HCT116 (cell line): ENCODE results near the gene SLC22A23. TPM values are rescaled to one million over a fixed set of nuclear protein-coding genes. Genes with fewer than 3 reads are reported as not detected.

Experiments
- ATAC-seq: fragments of 200-7000 bp; cut with Tn5 transposase; 2 replicates; pipeline ENCODE4 v1.9.1; 2020; ENCODE audit warnings: mild to moderate bottlenecking, moderate library complexity
- BruUV-seq: library from RNA; stranded (reverse); fragments of 400-500 nt; replicated peaks from 2 replicates; lab custom pipeline; 2021; lab: Mats Ljungman, UMichigan
- CTCF ChIA-PET: fragments of 300-600 bp; sonication (Branson Sonifier 250); formaldehyde crosslinking; loops from one replicate; lab custom pipeline; 2021; ENCODE audit warnings: antibody characterized with exemption; lab: Charles Lee
- POLR2A ChIA-PET: fragments of 300-600, 350-600 bp; sonication (Branson Sonifier 250); formaldehyde crosslinking; loops from one replicate; lab custom pipeline; 2021; ENCODE audit warnings: antibody characterized with exemption; lab: Charles Lee
- RAD21 ChIA-PET, 2 experiments: fragments of 300-600 bp; sonication (Branson Sonifier 250); formaldehyde crosslinking; loops; one replicate each; lab custom pipeline; 2023; ENCODE audit warnings: low total read pairs in 2 of 2; ENCODE audit not compliant: uncharacterized antibody in 2 of 2, unreplicated experiment in 2 of 2, low non-redundant PET in 1 of 2; lab: Charles Lee
- DNase-seq: peaks from one replicate; pipeline ENCODE4 v3.0.0-alpha.2; 2010; ENCODE audit warnings: low read depth, low spot score
- H2AFZ ChIP-seq: fragments of 200-600 bp; shearing (Covaris generic), sonication (generic); 2 replicates; pipeline ENCODE4 v1.6.1; 2017; ENCODE audit warnings: low read depth, mixed run types, mixed read lengths, antibody characterized with exemption, low read length; ENCODE audit not compliant: poor library complexity, severe bottlenecking
- H3K27ac ChIP-seq: 2 replicates; pipeline ENCODE4 v1.5.1; 2012; ENCODE audit warnings: low read depth, low read length
- H3K27me3 ChIP-seq: fragments of 200-600 bp; sonication (generic); 2 replicates; pipeline ENCODE4 v1.6.1; 2016; ENCODE audit warnings: mixed run types, low read length, mixed read lengths; ENCODE audit not compliant: insufficient read depth
- H3K36me3 ChIP-seq, 2 experiments: fragments of 200-500 bp in 1 of 2; fragments of 200-600 bp in 1 of 2; sonication (Bioruptor generic) in 1 of 2; sonication (generic) in 1 of 2; 2 replicates each; pipeline versions ENCODE4 v1.5.1 to v1.6.1; 2014 to 2016; ENCODE audit warnings: low read length in 2 of 2, inconsistent platforms in 1 of 2, mixed read lengths in 1 of 2, mixed run types in 1 of 2; ENCODE audit not compliant: insufficient read depth in 2 of 2, control insufficient read depth in 1 of 2
- H3K4me1 ChIP-seq, 2 experiments: fragments of 200-600 bp in 1 of 2; sonication (generic) in 1 of 2; 2 replicates each; pipeline versions ENCODE4 v1.5.1 to v1.6.1; 2012 to 2017; ENCODE audit warnings: low read length in 2 of 2, inconsistent platforms in 1 of 2, mild to moderate bottlenecking in 1 of 2, mixed read lengths in 1 of 2, mixed run types in 1 of 2, moderate library complexity in 1 of 2; ENCODE audit not compliant: insufficient read depth in 2 of 2, control insufficient read depth in 1 of 2
- H3K4me2 ChIP-seq: fragments of 200-600 bp; sonication (generic); 2 replicates; pipeline ENCODE4 v1.6.1; 2017; ENCODE audit warnings: mixed run types, low read length, mixed read lengths
- H3K4me3 ChIP-seq, 2 experiments: fragments of 200-600 bp in 1 of 2; sonication (generic) in 1 of 2; replicated peaks in 1 of 2; 2 replicates each; pipeline ENCODE4 v1.5.1; 2011 to 2016; ENCODE audit warnings: low read length in 2 of 2, control low read depth in 1 of 2, low read depth in 1 of 2, mild to moderate bottlenecking in 1 of 2, mixed read lengths in 1 of 2, mixed run types in 1 of 2
- H3K79me2 ChIP-seq: fragments of 200-600 bp; sonication (generic); 2 replicates; pipeline ENCODE4 v1.6.1; 2017; ENCODE audit warnings: mild to moderate bottlenecking, mixed run types, low read length, moderate library complexity, mixed read lengths; ENCODE audit not compliant: insufficient read depth
- H3K9ac ChIP-seq: fragments of 200-600 bp; sonication (generic); 2 replicates; pipeline ENCODE4 v1.6.1; 2016; ENCODE audit warnings: low read length, mixed read lengths
- H3K9me2 ChIP-seq: fragments of 200-600 bp; sonication (generic), shearing (Covaris generic); 2 replicates; pipeline ENCODE4 v1.6.1; 2017; ENCODE audit warnings: mixed run types, mild to moderate bottlenecking, moderate library complexity; ENCODE audit not compliant: insufficient read depth
- H3K9me3 ChIP-seq, 2 experiments: fragments of 200-500 bp in 1 of 2; fragments of 200-600 bp in 1 of 2; sonication (Bioruptor generic) in 1 of 2; sonication (generic) in 1 of 2; 2 replicates each; pipeline ENCODE4 v1.6.1; 2014 to 2017; ENCODE audit warnings: low read length in 2 of 2, mixed read lengths in 2 of 2, inconsistent platforms in 1 of 2, low read depth in 1 of 2, mild to moderate bottlenecking in 1 of 2, mixed run types in 1 of 2, moderate library complexity in 1 of 2; ENCODE audit not compliant: control insufficient read depth in 1 of 2, insufficient read depth in 1 of 2
- H4K20me1 ChIP-seq: fragments of 200-600 bp; sonication (generic), shearing (Covaris generic); 2 replicates; pipeline ENCODE4 v1.6.1; 2017; ENCODE audit warnings: mixed run types, mild to moderate bottlenecking, moderate library complexity; ENCODE audit not compliant: insufficient read depth
- EGR1 ChIP-seq: IDR thresholded peaks from 2 replicates; pipeline ENCODE4 v1.6.1; 2012; ENCODE audit warnings: low read depth
- ELF1 ChIP-seq: IDR thresholded peaks from 2 replicates; pipeline ENCODE4 v1.6.1; 2012; ENCODE audit warnings: low read depth, borderline replicate concordance
- EZH2 ChIP-seq: fragments of 200-600 bp; sonication (generic); IDR thresholded peaks from 2 replicates; pipeline ENCODE4 v1.6.1; 2017; ENCODE audit warnings: antibody characterized with exemption, mixed run types
- FOSL1 ChIP-seq: IDR thresholded peaks from 2 replicates; pipeline ENCODE4 v1.6.1; 2012; ENCODE audit warnings: low read depth
- RAD21 ChIP-seq: IDR thresholded peaks from 2 replicates; pipeline ENCODE4 v1.6.1; 2012; ENCODE audit warnings: low read depth, mild to moderate bottlenecking
- SRF ChIP-seq: IDR thresholded peaks from 2 replicates; pipeline ENCODE4 v1.6.1; 2012; ENCODE audit warnings: low read depth
- ZNF274 ChIP-seq: fragments of 200-500 bp; sonication (Bioruptor generic); IDR thresholded peaks from 2 replicates; pipeline ENCODE4 v1.6.1; 2014; ENCODE audit warnings: mild to moderate bottlenecking, low read depth, low read length, inconsistent platforms
- intact Hi-C: fragments of 100-400 bp; cut with micrococcal nuclease; formaldehyde crosslinking; loops from 2 replicates; pipeline ENCODE4 v1.10.0; 2022
- total RNA-seq: library from RNA; stranded (reverse); gene quantifications from one replicate; pipeline ENCODE4 v1.2.1, GENCODE V29; 2021; ENCODE audit not compliant: unreplicated experiment
- TF ChIP-seq, protein P1 (sequence below): IDR thresholded peaks from 2 replicates; pipeline ENCODE4 v1.6.1; 2011; ENCODE audit warnings: mild to moderate bottlenecking, low read length, moderate library complexity; ENCODE audit not compliant: insufficient replicate concordance; ENCODE audit errors: extremely low read depth
- TF ChIP-seq, protein P2 (sequence below), 3 experiments: fragments of 200-600 bp in 1 of 3; sonication (generic) in 1 of 3; IDR thresholded peaks in 2 of 3; conservative IDR thresholded peaks in 1 of 3; 2 replicates each; pipeline ENCODE4 v1.5.1; 2012 to 2017; ENCODE audit warnings: low read depth in 2 of 3, low read length in 2 of 3, antibody characterized with exemption in 1 of 3, borderline replicate concordance in 1 of 3, control low read depth in 1 of 3, mild to moderate bottlenecking in 1 of 3, mixed read lengths in 1 of 3, mixed run types in 1 of 3, moderate library complexity in 1 of 3; ENCODE audit not compliant: insufficient read depth in 1 of 3

SLC22A23 gene
- total RNA-seq, 1 experiment from 2014 or later: 11.5 TPM

DNA sequence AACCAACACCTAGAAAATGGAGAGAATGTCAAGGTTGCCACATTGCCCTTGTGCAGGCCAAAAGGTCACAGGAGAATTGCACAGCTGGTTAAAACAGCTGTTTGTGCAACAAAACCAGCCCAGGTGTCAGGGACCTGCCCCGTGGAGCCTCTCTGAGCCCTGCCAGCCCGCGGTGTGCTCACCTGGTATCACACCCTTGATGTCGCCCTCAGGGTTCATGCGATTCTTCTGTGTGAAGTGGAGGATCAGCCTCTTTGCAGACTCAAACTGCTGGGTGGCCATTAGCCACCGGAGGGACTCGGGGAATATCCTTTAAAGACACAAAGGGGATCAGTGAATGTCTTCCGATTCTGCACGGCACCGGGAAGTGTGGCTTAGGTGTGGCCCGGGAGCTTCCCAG, 158.9 kb downstream of the SLC22A23 start:
- intact Hi-C loops: loop anchor here (5.0 kb wide), 1 partner anchor 434 kb away; no protein-coding TSS in a partner anchor
- Histone ChIP-seq H2AFZ (no peak overlapping the region), H3K36me3 (no peaks in the 10 kb centered on the region), H3K27ac (no peak overlapping the region), H3K27me3 (no peaks in the 10 kb centered on the region), H3K79me2 (no peaks in the 10 kb centered on the region), H3K4me2 (no peak overlapping the region), H3K9ac (no peak overlapping the region), H3K4me1 (no peaks in the 10 kb centered on the region), H3K9me2 (no peaks in the 10 kb centered on the region), H3K4me3 (no peak overlapping the region), H3K9me3 (no peaks in the 10 kb centered on the region), H4K20me1 (no peaks in the 10 kb centered on the region)
- CTCF ChIA-PET: no interaction called here
- TF ChIP-seq EGR1 (no peak), ZNF274 (no peak), SRF (no peak), RAD21 (peak; percentile 21; the same call in 1 of the 2 replicates), FOSL1 (no peak), EZH2 (no peak), ELF1 (no peak)
- TF ChIP-seq, protein P1, sequence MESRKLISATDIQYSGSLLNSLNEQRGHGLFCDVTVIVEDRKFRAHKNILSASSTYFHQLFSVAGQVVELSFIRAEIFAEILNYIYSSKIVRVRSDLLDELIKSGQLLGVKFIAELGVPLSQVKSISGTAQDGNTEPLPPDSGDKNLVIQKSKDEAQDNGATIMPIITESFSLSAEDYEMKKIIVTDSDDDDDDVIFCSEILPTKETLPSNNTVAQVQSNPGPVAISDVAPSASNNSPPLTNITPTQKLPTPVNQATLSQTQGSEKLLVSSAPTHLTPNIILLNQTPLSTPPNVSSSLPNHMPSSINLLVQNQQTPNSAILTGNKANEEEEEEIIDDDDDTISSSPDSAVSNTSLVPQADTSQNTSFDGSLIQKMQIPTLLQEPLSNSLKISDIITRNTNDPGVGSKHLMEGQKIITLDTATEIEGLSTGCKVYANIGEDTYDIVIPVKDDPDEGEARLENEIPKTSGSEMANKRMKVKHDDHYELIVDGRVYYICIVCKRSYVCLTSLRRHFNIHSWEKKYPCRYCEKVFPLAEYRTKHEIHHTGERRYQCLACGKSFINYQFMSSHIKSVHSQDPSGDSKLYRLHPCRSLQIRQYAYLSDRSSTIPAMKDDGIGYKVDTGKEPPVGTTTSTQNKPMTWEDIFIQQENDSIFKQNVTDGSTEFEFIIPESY: no peak
- TF ChIP-seq, protein P2, sequence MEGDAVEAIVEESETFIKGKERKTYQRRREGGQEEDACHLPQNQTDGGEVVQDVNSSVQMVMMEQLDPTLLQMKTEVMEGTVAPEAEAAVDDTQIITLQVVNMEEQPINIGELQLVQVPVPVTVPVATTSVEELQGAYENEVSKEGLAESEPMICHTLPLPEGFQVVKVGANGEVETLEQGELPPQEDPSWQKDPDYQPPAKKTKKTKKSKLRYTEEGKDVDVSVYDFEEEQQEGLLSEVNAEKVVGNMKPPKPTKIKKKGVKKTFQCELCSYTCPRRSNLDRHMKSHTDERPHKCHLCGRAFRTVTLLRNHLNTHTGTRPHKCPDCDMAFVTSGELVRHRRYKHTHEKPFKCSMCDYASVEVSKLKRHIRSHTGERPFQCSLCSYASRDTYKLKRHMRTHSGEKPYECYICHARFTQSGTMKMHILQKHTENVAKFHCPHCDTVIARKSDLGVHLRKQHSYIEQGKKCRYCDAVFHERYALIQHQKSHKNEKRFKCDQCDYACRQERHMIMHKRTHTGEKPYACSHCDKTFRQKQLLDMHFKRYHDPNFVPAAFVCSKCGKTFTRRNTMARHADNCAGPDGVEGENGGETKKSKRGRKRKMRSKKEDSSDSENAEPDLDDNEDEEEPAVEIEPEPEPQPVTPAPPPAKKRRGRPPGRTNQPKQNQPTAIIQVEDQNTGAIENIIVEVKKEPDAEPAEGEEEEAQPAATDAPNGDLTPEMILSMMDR (IDR thresholded peaks at IDR 0.05 in 2 of 3, conservative IDR thresholded peaks at IDR 0.05 in 1 of 3; ENCODE audit: borderline replicate concordance in 1 of 3, insufficient read depth in 1 of 3, low read depth in 2 of 3, low read length in 2 of 3): no peak
- RAD21 ChIA-PET: interaction anchor here in 1 of 2 experiments (0.5 kb wide), 1 partner anchor 914 kb away, joined by 3 read pairs; no protein-coding TSS in a partner anchor
- DNase-seq (no peak), ATAC-seq (no peak)
- BruUV-seq: no TSS peak
- POLR2A ChIA-PET: no interaction called here
